OCI-LY1 (cell line): ENCODE data around the gene TADA1.

Experiments
- H2AFZ ChIP-seq: fragments of 200-600 bp; sonication (generic), shearing (Covaris generic); 2 replicates; pipeline ENCODE4 v1.6.0; 2014; ENCODE audit warnings: antibody characterized with exemption, mild to moderate bottlenecking, low read length
- H3F3A ChIP-seq: fragments of 200-600 bp; sonication (generic), shearing (Covaris generic); 2 replicates; pipeline ENCODE4 v1.6.0; 2014; ENCODE audit warnings: mild to moderate bottlenecking, antibody characterized with exemption, low read length, moderate library complexity; ENCODE audit not compliant: insufficient read depth
- H3K27ac ChIP-seq: fragments of 200-600 bp; sonication (generic); 2 replicates; pipeline ENCODE4 v1.5.1; 2014; ENCODE audit warnings: low read length, mixed run types, mild to moderate bottlenecking, low read depth; ENCODE audit not compliant: poor library complexity, severe bottlenecking
- H3K27me3 ChIP-seq: fragments of 200-600 bp; sonication (generic); 2 replicates; pipeline ENCODE4 v1.6.0; 2014; ENCODE audit warnings: antibody characterized with exemption, mild to moderate bottlenecking, low read length, moderate library complexity; ENCODE audit not compliant: insufficient read depth
- H3K36me3 ChIP-seq: fragments of 200-600 bp; sonication (generic); 2 replicates; pipeline ENCODE4 v1.6.1; 2014; ENCODE audit warnings: mild to moderate bottlenecking, antibody characterized with exemption, low read length, moderate library complexity, mixed read lengths; ENCODE audit not compliant: insufficient read depth
- H3K4me1 ChIP-seq: fragments of 200-600 bp; sonication (generic); 2 replicates; pipeline ENCODE4 v1.5.1; 2014; ENCODE audit warnings: mild to moderate bottlenecking, low read length, moderate library complexity; ENCODE audit not compliant: insufficient read depth, severe bottlenecking
- H3K4me2 ChIP-seq: fragments of 200-600 bp; sonication (generic), shearing (Covaris generic); 2 replicates; pipeline ENCODE4 v1.6.1; 2014; ENCODE audit warnings: low read length
- H3K4me3 ChIP-seq: fragments of 200-600 bp; sonication (generic); 2 replicates; pipeline ENCODE4 v1.5.1; 2014; ENCODE audit warnings: low read length, low read depth, mild to moderate bottlenecking, mixed read lengths; ENCODE audit not compliant: poor library complexity, severe bottlenecking
- H3K79me2 ChIP-seq: fragments of 200-600 bp; shearing (Covaris generic); 2 replicates; pipeline ENCODE4 v1.6.1; 2016; ENCODE audit warnings: mixed run types, low read length, mixed read lengths; ENCODE audit not compliant: insufficient read depth
- H3K9ac ChIP-seq: fragments of 200-600 bp; sonication (generic), shearing (Covaris generic); 2 replicates; pipeline ENCODE4 v1.6.1; 2014; ENCODE audit warnings: mild to moderate bottlenecking, low read length, mixed read lengths
- H3K9me2 ChIP-seq: fragments of 200-600 bp; sonication (generic), shearing (Covaris generic); 2 replicates; pipeline ENCODE4 v1.6.1; 2014; ENCODE audit warnings: low read depth, mild to moderate bottlenecking, low read length, mixed read lengths
- H3K9me3 ChIP-seq: fragments of 200-600 bp; shearing (Covaris generic); 2 replicates; pipeline ENCODE4 v1.6.1; 2014; ENCODE audit warnings: low read length, mixed read lengths
- H4K20me1 ChIP-seq: fragments of 200-600 bp; sonication (generic), shearing (Covaris generic); 2 replicates; pipeline ENCODE4 v1.6.0; 2016; ENCODE audit warnings: mild to moderate bottlenecking, low read length; ENCODE audit not compliant: insufficient read depth
- CTCF ChIP-seq: fragments of 200-600 bp; sonication (generic), shearing (Covaris generic); IDR thresholded peaks from 2 replicates; pipeline ENCODE4 v1.5.1; 2017; ENCODE audit warnings: mild to moderate bottlenecking, antibody characterized with exemption, low read length, moderate library complexity, mixed read lengths
- EZH2 ChIP-seq: fragments of 200-600 bp; sonication (generic), shearing (Covaris generic); IDR thresholded peaks from 2 replicates; pipeline ENCODE4 v1.8.0; 2017; ENCODE audit warnings: borderline replicate concordance, mixed run types, mild to moderate bottlenecking, antibody characterized with exemption, low read length, moderate library complexity, mixed read lengths

Gene TADA1

GRCh38 chr1:166915042-166915441 lies 39.0 kb upstream of the TADA1 start:
- no peak overlapping the region for H3K4me3 ChIP-seq
- H2AFZ ChIP-seq, result no peak overlapping the region
- 0 out of 2 replicates have a peak, but pooled peaks cover 3% of the 10 kb centered on the region for H3K27me3 ChIP-seq
- no peaks in the 10 kb centered on the region for H3F3A ChIP-seq
- H4K20me1 ChIP-seq, result no peaks in the 10 kb centered on the region
- no peaks in the 10 kb centered on the region for H3K9me2 ChIP-seq
- no peak overlapping the region for H3K9ac ChIP-seq
- no peak overlapping the region for H3K27ac ChIP-seq
- H3K4me1 ChIP-seq, result no peaks in the 10 kb centered on the region
- no peak overlapping the region for H3K4me2 ChIP-seq
- TF ChIP-seq EZH2 (no peak), CTCF (no peak)
- H3K79me2 ChIP-seq, result no peaks in the 10 kb centered on the region
- H3K36me3 ChIP-seq, result no peaks in the 10 kb centered on the region
- peaks cover 7% of the 10 kb centered on the region; the same call in 1 of the 2 replicates for H3K9me3 ChIP-seq

- Histone ChIP-seq H3K27ac (no peak overlapping the region), H3K4me1 (no peaks in the 10 kb centered on the region), H3K9me3 (peaks cover 7% of the 10 kb centered on the region; the same call in 1 of the 2 replicates), H3K9me2 (no peaks in the 10 kb centered on the region), H4K20me1 (no peaks in the 10 kb centered on the region), H3K4me2 (no peak overlapping the region), H3K36me3 (no peaks in the 10 kb centered on the region), H3F3A (no peaks in the 10 kb centered on the region), H3K4me3 (no peak overlapping the region), H3K27me3 (0 out of 2 replicates have a peak, but pooled peaks cover 3% of the 10 kb centered on the region), H3K9ac (no peak overlapping the region), H3K79me2 (no peaks in the 10 kb centered on the region), H2AFZ (no peak overlapping the region)
- TF ChIP-seq EZH2, result no peak
- no peak for TF ChIP-seq CTCF
Measured at GRCh38 chr1:166914111-166914510, 38.0 kb upstream of the TADA1 start.

GRCh38 chr1:166911624-166912023 lies 35.6 kb upstream of the TADA1 start:
- Histone ChIP-seq H3K27me3 (no peaks in the 10 kb centered on the region), H3K79me2 (no peaks in the 10 kb centered on the region), H2AFZ (no peak overlapping the region), H3F3A (no peaks in the 10 kb centered on the region), H3K9ac (no peak overlapping the region), H3K9me2 (no peaks in the 10 kb centered on the region), H3K36me3 (no peaks in the 10 kb centered on the region), H3K4me1 (no peaks in the 10 kb centered on the region), H3K9me3 (peaks cover 7% of the 10 kb centered on the region; the same call in 1 of the 2 replicates), H3K27ac (no peak overlapping the region), H3K4me2 (no peak overlapping the region), H4K20me1 (no peaks in the 10 kb centered on the region), H3K4me3 (no peak overlapping the region)
- TF ChIP-seq CTCF (no peak), EZH2 (no peak)
